Left lung (tissue), 10 donors: ENCODE results near the gene SLC22A17. TPM values are rescaled to one million over a fixed set of nuclear protein-coding genes. Genes with fewer than 3 reads are reported as not detected.
A peak's percentile ranks its signal among the peaks of the same experiment; 100 is the strongest.

Experiments
- ATAC-seq: fragments of 200-7000 bp; cut with Tn5 transposase; one replicate; pipeline ENCODE4 v1.9.1; 2020; ENCODE audit warnings: moderate library complexity
- DNase-seq, 4 donors: peaks; one replicate each; pipeline ENCODE4 v3.0.0-alpha.2; 2013 to 2020
- H3K27ac ChIP-seq, 2 donors: fragments of 200-600 bp; sonication (generic) in 1 of 2; one replicate each; pipeline versions ENCODE4 v1.5.0 to v1.8.0; 2020 to 2021
- H3K27me3 ChIP-seq, 2 donors: fragments of 200-600 bp; sonication (generic) in 1 of 2; one replicate each; pipeline versions ENCODE4 v1.5.0 to v1.8.0; 2020 to 2021
- H3K36me3 ChIP-seq, 2 donors: fragments of 200-600 bp; sonication (generic) in 1 of 2; one replicate each; pipeline versions ENCODE4 v1.5.0 to v1.8.0; 2020 to 2021
- H3K4me1 ChIP-seq, 2 donors: fragments of 200-600 bp; one replicate each; pipeline ENCODE4 v1.8.0; 2021
- H3K4me3 ChIP-seq, 2 donors: fragments of 200-600 bp; sonication (generic) in 1 of 2; one replicate each; pipeline versions ENCODE4 v1.5.0 to v1.8.0; 2020 to 2021; ENCODE audit warnings: mild to moderate bottlenecking in 1 of 2
- H3K9me3 ChIP-seq, 2 donors: fragments of 200-600 bp; sonication (generic) in 1 of 2; one replicate each; pipeline versions ENCODE4 v1.5.0 to v1.8.0; 2020 to 2021
- intact Hi-C, 2 donors: fragments of 100-400 bp; cut with DNase I; formaldehyde crosslinking; loops; one replicate each; pipeline versions ENCODE4 v1.11.2 to v1.14.2; 2022
- polyA plus RNA-seq, 6 donors: library from polyadenylated mRNA; unstranded; fragments of 120-200 nt; gene quantifications; one replicate each; pipeline ENCODE4 v1.2.1, GENCODE V29; 2013; ENCODE audit not compliant: insufficient read length in 6 of 6
- total RNA-seq, 2 donors: library from RNA; stranded (reverse); fragmentation: NEBNext Ultra II Directional; extraction: Animal tissue kit (Norgen Biotek cat#: 25700); gene quantifications; one replicate each; pipeline ENCODE4 v1.2.1, GENCODE V29; 2021
- TF ChIP-seq, protein P1 (sequence below), 2 donors: fragments of 200-600 bp; sonication (generic) in 1 of 2; IDR thresholded peaks; one replicate each; pipeline versions ENCODE4 v1.5.0 to v1.8.0; 2021; ENCODE audit warnings: antibody characterized with exemption in 2 of 2
- donor health status: DM: no; HTN: yes; CAD: no.
- donor health status: DM: no; HTN: no; CAD: no.

Gene SLC22A17
- total and polyA plus RNA-seq, 8 donors: 13.2 to 41.5 (median 32.2) TPM

DNA sequence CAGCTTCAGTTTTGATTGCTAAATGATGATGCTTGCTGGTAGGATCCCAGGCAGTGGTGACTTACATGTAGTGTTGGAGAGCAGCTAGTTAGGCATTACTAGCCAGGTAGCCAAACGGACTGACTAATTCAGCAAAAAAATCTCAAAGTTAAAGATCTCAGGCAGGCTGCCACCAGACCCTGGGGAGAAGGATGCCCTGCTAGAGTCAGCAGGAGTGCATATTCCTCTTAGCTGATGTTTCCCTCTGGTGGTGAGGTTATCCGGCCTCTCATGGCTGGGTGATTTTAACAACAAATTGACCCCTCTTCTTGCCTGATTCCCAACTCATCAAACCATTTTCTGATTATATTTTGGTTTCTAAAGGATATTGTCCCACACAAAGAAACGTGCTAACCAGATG is 9.5 kb upstream of the SLC22A17 start:
- intact Hi-C loops: no loop called here
- TF ChIP-seq, protein P1, sequence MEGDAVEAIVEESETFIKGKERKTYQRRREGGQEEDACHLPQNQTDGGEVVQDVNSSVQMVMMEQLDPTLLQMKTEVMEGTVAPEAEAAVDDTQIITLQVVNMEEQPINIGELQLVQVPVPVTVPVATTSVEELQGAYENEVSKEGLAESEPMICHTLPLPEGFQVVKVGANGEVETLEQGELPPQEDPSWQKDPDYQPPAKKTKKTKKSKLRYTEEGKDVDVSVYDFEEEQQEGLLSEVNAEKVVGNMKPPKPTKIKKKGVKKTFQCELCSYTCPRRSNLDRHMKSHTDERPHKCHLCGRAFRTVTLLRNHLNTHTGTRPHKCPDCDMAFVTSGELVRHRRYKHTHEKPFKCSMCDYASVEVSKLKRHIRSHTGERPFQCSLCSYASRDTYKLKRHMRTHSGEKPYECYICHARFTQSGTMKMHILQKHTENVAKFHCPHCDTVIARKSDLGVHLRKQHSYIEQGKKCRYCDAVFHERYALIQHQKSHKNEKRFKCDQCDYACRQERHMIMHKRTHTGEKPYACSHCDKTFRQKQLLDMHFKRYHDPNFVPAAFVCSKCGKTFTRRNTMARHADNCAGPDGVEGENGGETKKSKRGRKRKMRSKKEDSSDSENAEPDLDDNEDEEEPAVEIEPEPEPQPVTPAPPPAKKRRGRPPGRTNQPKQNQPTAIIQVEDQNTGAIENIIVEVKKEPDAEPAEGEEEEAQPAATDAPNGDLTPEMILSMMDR (IDR thresholded peaks at IDR 0.05): no peak
- H3K9me3 ChIP-seq: no peaks in the 10 kb centered on the region
- no peak overlapping the region for H3K27ac ChIP-seq
- H3K4me1 ChIP-seq: no peaks in the 10 kb centered on the region
- H3K27me3 ChIP-seq: peaks cover 5 to 50% of the 10 kb centered on the region in 2 donors
- H3K4me3 ChIP-seq: no peak overlapping the region
- ATAC-seq: no peak
- DNase-seq: no peak
- H3K36me3 ChIP-seq: peaks cover 0 to 3% of the 10 kb centered on the region in 2 donors

DNA sequence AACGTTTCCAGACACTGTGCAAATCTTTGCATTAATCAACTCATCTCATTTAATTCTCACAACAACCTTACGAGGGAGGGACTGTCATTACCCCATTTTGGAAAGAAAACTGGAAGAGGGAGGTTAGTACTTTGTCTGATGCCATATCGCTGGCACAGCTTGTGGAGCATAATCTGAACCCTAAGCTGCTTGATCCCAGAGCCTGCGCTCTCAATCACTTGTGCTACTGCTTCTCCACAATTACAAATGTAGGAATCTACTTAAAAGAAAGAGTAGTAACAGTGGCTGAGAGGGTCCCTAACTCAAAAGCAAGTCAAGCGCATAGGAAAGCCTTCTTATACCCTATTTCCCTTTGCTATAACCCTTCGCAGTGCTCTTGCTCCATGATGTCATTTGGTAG is 9.1 kb upstream of the SLC22A17 start:
- no peak for ATAC-seq
- H3K27me3 ChIP-seq: peaks cover 5 to 46% of the 10 kb centered on the region in 2 donors
- intact Hi-C loops: no loop called here
- no peak overlapping the region for H3K27ac ChIP-seq
- H3K9me3 ChIP-seq: no peaks in the 10 kb centered on the region
- H3K4me3 ChIP-seq: no peak overlapping the region
- peaks cover 0 to 6% of the 10 kb centered on the region in 2 donors for H3K36me3 ChIP-seq
- TF ChIP-seq, protein P1 (IDR thresholded peaks at IDR 0.05): no peak
- H3K4me1 ChIP-seq: no peaks in the 10 kb centered on the region
- no peak for DNase-seq

DNA sequence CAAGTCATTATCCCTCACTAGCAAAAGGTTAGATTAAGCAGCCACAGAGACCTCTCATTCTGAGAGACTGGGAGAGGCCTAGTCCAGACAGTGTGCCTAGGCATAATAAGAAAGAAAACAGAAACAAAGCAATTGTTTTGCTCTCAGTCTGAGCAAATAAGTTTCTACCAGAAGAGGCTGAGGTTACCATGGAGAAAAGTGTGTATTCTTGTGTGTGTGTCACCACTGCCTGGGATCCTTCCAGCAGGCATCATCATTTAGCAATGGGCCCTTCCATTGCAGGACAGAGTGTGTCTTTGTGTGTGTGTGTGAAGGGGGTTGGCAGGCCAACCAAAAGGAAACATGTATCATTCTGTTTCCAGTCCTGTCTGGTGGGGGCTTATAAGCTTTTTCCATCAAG is 8.6 kb upstream of the SLC22A17 start:
- H3K36me3 ChIP-seq: peaks cover 0 to 6% of the 10 kb centered on the region in 2 donors

DNA sequence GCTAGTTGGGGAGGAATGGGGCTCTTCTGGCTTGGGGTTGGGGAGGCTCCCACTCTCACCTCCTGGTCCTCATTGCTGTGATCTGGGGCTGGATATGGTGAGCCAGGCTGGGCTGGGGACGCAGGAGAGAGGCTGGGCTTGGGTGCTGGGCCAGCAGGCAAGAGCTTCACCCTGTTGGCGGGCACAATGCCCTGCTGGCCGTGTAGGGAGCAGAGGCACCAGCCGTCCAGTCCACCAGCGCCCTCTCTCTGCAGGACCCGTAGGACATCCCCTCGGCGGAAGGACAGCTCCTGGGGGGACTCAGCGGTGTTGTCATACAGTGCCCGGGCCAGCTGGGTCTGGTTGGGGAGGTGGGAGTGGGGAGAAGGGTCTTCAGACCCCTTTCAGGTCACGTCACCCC is 7.8 kb upstream of the SLC22A17 start:
- H3K36me3 ChIP-seq: peaks cover 0 to 6% of the 10 kb centered on the region in 2 donors
- no peak overlapping the region for H3K4me3 ChIP-seq
- H3K9me3 ChIP-seq: no peaks in the 10 kb centered on the region
- H3K27me3 ChIP-seq: peaks cover 5 to 33% of the 10 kb centered on the region in 2 donors
- H3K4me1 ChIP-seq: no peaks in the 10 kb centered on the region
- no peak overlapping the region for H3K27ac ChIP-seq
- intact Hi-C loops: no loop called here
- ATAC-seq (no peak), DNase-seq (peak in 1 of 4 donors; percentile 75)
- TF ChIP-seq, protein P1 (IDR thresholded peaks at IDR 0.05): no peak

More for the DNA sequence above, 8.6 kb upstream of the SLC22A17 start:
- peaks cover 5 to 42% of the 10 kb centered on the region in 2 donors for H3K27me3 ChIP-seq
- ATAC-seq (no peak), DNase-seq (peak in 1 of 4 donors; percentile 20)
- intact Hi-C loops: no loop called here
- H3K4me3 ChIP-seq: no peak overlapping the region
- H3K4me1 ChIP-seq: no peaks in the 10 kb centered on the region
- H3K9me3 ChIP-seq: no peaks in the 10 kb centered on the region
- no peak overlapping the region for H3K27ac ChIP-seq
- TF ChIP-seq, protein P1 (IDR thresholded peaks at IDR 0.05): no peak

DNA sequence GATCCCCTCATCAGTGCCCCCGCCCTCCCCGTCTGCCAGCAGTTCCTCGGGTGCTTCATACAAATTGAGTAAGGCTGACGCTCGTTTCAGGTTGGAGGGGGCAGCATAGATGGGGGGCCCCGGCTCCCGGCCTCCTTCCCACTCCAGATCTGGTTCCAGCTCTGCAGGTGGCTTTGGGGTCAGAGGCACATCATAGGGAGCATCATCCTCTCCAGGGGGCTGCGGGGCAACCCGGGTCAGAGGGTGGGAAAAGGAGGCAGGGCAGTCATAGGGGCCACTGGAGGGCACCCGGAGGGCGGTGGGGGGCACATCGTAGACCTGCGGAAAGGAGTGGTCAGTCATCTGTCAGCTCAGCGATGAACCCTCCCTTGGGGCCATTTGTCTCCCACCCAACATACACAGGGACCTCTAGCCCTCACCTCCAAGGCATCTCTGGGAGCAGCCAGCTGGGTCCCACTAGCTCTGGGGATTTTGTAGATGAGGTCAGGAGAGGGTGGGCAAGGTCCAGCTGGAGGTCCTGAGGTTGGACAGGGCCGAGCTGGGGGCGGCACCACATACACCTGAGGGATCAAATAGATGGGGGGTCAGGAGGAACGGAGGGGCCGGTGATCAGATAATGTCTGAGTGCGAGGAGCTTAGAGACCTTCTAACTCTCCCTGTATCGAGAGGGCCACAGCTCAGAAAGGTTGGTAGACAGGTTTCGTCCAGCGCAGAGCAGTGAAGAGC is 7.2 kb upstream of the SLC22A17 start:
- Histone ChIP-seq H3K36me3 (peaks cover 0 to 6% of the 10 kb centered on the region in 2 donors), H3K4me3 (no peak overlapping the region), H3K9me3 (no peaks in the 10 kb centered on the region), H3K27me3 (peaks cover 4 to 30% of the 10 kb centered on the region in 2 donors), H3K27ac (no peak overlapping the region), H3K4me1 (no peaks in the 10 kb centered on the region)
- no peak for DNase-seq
- TF ChIP-seq, protein P1 (IDR thresholded peaks at IDR 0.05): no peak
- intact Hi-C loops: no loop called here
- ATAC-seq: no peak
